ENCODE results near the gene SSC4D. TPM values are rescaled to one million over a fixed set of nuclear protein-coding genes. Genes with fewer than 3 reads are reported as not detected.
"Not testable (repeated sequence)": the region's sequence is repeated elsewhere in the genome, so short reads cannot be mapped to it uniquely, and the experiment has no call there.

The SSC4D gene
- total RNA-seq, 3 donors from 2014 or later: 0.38 to 1.0 (median 0.87) TPM

DNA sequence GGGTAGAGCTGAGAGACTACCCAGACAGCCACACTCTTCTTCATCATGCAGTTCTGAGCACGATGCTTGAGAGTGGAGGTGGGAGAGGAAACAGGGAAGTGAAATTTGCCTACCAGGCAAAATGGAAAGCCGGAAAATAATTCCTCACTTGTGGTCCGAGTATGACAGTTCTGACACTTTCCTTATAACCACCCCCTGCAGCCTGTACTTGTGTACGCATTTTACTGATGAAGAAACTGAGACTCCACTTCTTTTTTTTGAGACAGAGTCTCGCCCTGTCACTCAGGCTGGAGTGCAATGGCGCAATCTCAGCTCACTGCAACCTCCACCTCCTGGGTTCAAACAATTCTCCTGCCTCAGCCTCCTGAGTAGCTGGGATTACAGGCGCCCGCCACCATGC lies 6.4 kb downstream of the SSC4D start:
- H3K4me1 Mint-ChIP-seq (ENCODE audit: low read depth); DNase-seq; H3K4me3 Mint-ChIP-seq; H3K27me3 Mint-ChIP-seq (ENCODE audit: low read depth); ATAC-seq; H3K36me3 Mint-ChIP-seq (ENCODE audit: insufficient read depth); H3K9me3 Mint-ChIP-seq: not testable (repeated sequence)

DNA sequence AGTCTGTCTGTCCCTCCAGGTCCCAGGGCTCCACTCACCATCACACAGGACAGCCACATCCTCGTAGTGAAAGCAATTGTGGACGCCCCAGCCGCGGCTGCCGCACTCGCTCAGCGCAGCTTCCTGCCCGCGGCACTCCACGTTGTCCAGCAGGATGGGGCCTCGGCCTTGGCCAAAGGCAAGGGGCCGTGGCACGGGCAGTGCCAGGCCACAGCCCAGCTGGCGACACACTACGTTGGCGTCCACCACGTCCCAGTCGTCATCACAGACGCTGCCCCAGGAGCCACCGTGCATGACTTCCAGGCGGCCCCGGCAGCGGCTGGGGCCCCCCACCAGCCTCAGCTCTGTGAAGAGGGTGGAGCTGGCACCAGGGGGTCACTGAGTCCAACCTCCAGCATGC lies 9.2 kb downstream of the SSC4D start:
- no peaks in the 10 kb centered on the region for H3K36me3 Mint-ChIP-seq (ENCODE audit: insufficient read depth)
- H3K9me3 Mint-ChIP-seq: no peaks in the 10 kb centered on the region
- H3K27me3 Mint-ChIP-seq (ENCODE audit: low read depth): no peaks in the 10 kb centered on the region
- DNase-seq (no peak), ATAC-seq (no peak)
- H3K4me1 Mint-ChIP-seq (ENCODE audit: low read depth): peaks cover 14% of the 10 kb centered on the region
- no peak overlapping the region for H3K4me3 Mint-ChIP-seq

DNA sequence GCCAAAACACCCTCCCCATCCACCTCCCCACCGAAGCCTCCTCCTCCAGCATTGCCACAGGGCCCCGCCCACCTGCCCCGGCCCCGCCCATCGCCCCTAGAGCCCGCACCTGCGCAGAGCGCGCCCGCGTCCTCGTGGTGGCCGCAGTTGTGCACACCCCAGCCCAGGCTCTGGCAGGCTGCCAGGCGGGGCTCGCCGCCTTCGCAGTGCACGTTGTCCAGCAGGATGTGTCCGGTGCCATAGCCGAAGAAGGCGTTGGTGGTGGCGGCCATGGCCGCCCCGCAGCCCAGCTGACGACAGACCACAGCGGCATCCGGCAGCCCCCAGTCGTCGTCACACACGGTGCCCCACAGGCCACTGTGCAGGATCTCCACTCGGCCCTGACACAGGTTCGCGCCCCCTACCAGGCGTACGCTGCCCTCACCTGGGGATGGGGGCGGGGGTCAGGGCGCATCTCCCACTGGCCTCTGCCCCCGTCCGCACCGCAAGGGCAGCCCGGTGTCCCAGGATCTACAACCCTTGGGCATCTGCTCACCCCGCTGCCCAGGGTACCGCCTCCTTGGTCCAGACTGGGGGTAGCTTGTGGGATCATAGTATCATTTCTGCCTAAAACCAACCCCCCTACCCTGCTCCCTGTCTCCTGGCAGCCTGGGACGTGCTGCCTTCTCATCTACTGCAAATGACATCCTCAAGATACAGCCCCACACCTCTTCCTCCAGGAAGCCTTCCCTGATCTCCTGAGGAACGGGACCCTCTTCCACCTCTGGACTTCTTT lies 11.9 kb downstream of the SSC4D start:
- peak; percentile 83 for DNase-seq
- Mint-ChIP-seq H3K36me3 (ENCODE audit: insufficient read depth) (no peaks in the 10 kb centered on the region), H3K27me3 (ENCODE audit: low read depth) (no peaks in the 10 kb centered on the region), H3K4me3 (peak overlapping the region; percentile 78), H3K4me1 (ENCODE audit: low read depth) (peaks cover 20% of the 10 kb centered on the region), H3K9me3 (no peaks in the 10 kb centered on the region)
- peak; percentile 61 to 64 for ATAC-seq

DNA sequence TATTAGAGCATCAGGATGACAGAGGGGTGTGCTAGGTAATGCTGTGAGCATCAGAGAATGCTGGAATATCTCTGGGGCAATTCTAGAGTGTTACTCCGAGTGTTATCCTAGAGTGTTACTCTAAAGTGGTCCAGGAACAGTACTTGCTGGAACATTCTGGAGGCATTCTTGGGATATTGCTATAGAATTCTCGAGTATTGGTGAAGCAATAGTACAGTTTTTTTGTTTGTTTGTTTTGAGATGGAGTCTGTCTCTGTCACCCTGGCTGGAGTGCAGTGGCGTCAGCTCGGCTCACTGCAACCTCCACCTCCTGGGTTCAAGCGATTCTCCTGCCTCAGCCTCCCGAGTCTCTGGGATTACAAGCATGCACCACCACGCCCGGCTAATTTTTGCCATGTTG lies 12.6 kb downstream of the SSC4D start:
- Mint-ChIP-seq H3K27me3 (ENCODE audit: low read depth) (no peaks in the 10 kb centered on the region), H3K9me3 (no peaks in the 10 kb centered on the region), H3K4me3 (peak overlapping the region; percentile 78), H3K36me3 (ENCODE audit: insufficient read depth) (no peaks in the 10 kb centered on the region), H3K4me1 (ENCODE audit: low read depth) (peaks cover 25% of the 10 kb centered on the region)
- DNase-seq (no peak), ATAC-seq (no peak)

DNA sequence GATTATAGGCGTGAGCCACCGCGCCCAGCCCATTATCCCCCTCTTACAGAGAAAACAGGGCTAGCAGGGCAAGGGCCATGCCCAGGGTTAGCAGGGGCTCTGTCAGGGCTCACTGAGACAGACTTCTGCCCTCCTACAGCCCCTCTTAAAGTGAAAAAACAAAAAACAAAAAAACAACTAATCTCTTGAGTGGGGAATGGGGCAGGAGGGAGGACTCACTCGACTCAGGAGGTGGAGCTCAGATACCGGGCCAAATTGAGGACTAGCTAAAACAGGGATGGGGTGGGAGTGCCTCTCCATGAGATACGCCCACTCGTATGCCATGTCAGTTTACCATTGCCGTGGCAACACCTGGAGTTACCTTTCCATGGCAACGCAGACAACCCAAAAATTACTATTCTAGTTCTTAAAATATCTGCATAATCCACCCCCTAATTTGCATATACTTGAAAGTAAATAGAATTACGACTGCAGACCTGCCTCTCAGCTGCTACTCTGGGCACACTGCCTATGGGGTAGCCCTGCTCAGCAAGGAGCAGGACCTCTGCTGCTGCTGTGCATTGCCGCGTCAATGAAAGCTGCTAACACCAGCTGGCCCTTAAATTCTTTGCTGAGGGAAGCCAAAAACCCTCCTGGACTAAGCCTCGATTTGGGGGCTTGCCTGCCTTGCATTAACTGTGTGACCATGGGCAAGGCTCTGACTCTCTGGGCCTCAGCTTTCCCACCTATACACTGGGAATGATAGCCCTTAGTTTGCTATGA lies 13.4 kb downstream of the SSC4D start:
- Mint-ChIP-seq H3K27me3 (ENCODE audit: low read depth) (no peaks in the 10 kb centered on the region), H3K36me3 (ENCODE audit: insufficient read depth) (no peaks in the 10 kb centered on the region), H3K9me3 (no peaks in the 10 kb centered on the region), H3K4me3 (no peak overlapping the region), H3K4me1 (ENCODE audit: low read depth) (peaks cover 26% of the 10 kb centered on the region)
- ATAC-seq: no peak
- DNase-seq: no peak

- not testable (repeated sequence) for H3K4me3 Mint-ChIP-seq; H3K27me3 Mint-ChIP-seq (ENCODE audit: low read depth)
These were observed 13.9 kb downstream of the SSC4D start for GRCh38 chr7:76395605-76395964.

DNA sequence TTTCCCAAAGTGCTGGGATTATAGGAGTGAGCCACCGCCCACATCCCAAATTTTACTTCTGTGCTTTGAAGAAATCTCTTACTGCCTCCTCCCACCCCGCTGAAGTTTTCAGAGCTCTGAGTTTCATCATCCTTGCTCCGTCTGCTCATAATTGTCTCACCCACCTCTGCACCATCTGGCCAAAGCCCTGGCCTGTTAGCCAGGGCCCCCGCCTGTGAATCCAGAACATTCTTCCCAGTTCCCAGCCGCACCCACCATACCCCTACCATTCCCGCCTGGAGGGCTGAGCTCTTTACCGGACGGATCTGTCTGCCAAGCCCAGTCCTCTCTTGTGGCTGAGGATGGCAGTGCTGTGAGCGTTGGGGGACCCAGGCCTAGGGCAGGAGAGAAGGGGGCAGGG lies 14.5 kb downstream of the SSC4D start:
- Mint-ChIP-seq H3K36me3 (ENCODE audit: insufficient read depth) (no peaks in the 10 kb centered on the region), H3K4me3 (no peak overlapping the region), H3K9me3 (no peaks in the 10 kb centered on the region), H3K27me3 (ENCODE audit: low read depth) (no peaks in the 10 kb centered on the region), H3K4me1 (ENCODE audit: low read depth) (peaks cover 26% of the 10 kb centered on the region)
- DNase-seq: no peak
- no peak for ATAC-seq

More at GRCh38 chr7:76395605-76395964, 13.9 kb downstream of the SSC4D start:
- not testable (repeated sequence) for DNase-seq; H3K36me3 Mint-ChIP-seq (ENCODE audit: insufficient read depth); H3K9me3 Mint-ChIP-seq; ATAC-seq
- peaks cover 26% of the 10 kb centered on the region for H3K4me1 Mint-ChIP-seq (ENCODE audit: low read depth)

DNA sequence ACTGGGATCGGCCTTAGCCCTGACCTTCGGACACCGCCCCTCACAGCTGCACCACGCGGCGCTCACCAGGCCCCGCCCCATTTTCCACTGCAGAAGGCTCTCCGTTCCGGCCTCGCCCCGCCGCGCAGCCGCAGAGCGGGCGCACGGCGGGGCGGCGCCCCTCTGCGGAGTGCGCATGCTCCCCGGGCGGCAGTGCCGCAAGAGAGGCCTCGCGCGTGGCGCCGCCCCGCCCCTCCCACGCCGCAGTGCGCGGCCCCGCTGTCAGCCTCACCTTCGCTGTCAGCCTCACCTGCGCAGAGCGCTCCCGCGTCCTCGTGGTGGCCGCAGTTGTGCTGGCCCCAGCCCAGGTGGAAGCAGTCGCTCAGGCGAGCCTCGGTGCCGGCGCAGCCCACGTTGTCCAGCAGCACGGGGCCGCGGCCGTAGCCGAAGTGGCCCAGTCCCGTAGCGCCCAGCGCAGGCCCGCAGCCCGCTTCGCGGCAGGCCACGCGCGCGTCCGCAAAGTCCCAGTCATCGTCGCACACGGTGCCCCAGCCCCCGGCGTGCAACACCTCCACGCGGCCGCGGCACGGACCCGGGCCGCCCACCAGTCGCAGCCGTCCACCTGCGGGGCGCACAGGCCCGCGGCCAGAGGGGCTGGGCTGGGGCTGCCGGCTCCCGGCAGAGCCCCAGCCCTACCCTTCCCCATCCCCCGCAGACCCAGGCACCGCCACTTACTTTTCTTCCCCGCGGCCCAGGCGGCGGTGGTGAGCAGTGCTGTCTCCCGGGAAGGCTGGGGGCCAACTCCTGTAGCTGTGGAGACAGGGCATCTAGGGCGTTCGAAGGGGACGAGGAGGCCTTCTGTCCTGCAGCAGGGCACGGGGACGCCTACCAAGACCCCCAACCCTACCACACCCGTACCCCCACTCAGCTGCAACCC lies 16.1 kb downstream of the SSC4D start:
- H3K4me1 Mint-ChIP-seq (ENCODE audit: low read depth): peaks cover 24% of the 10 kb centered on the region
- no peaks in the 10 kb centered on the region for H3K27me3 Mint-ChIP-seq (ENCODE audit: low read depth)
- H3K9me3 Mint-ChIP-seq: no peaks in the 10 kb centered on the region
- DNase-seq (peak; percentile 90), ATAC-seq (peak; percentile 82 to 85)
- peak overlapping the region; percentile 85 for H3K4me3 Mint-ChIP-seq
- no peaks in the 10 kb centered on the region for H3K36me3 Mint-ChIP-seq (ENCODE audit: insufficient read depth)

GRCh38 chr7:76392531-76393115 lies 16.9 kb downstream of the SSC4D start:
- DNase-seq (no peak), ATAC-seq (no peak)
- Mint-ChIP-seq H3K9me3 (no peaks in the 10 kb centered on the region), H3K36me3 (ENCODE audit: insufficient read depth) (no peaks in the 10 kb centered on the region), H3K4me3 (peak overlapping the region; percentile 85), H3K4me1 (ENCODE audit: low read depth) (peaks cover 19% of the 10 kb centered on the region), H3K27me3 (ENCODE audit: low read depth) (no peaks in the 10 kb centered on the region)

DNA sequence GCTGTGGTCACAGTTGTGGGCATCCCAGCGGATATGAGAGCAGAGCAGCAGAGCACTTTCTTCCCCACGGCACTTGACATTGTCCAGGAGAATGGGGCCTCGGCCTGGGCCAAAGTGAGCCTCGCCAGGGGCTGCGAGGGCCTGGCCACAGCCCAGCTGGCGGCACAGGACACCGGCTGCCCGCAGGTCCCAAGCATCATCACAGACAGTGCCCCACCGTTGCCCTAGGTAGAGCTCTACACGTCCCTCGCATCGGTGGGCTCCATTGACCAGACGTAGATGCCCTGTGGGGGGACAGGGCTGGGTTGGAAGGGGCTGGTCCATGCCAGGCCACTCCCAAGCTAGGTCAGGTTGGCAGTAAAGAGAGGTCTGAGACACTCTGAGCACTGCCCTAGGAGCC lies 19.4 kb downstream of the SSC4D start:
- no peak for DNase-seq
- H3K4me3 Mint-ChIP-seq: no peak overlapping the region
- peaks cover 12% of the 10 kb centered on the region for H3K4me1 Mint-ChIP-seq (ENCODE audit: low read depth)
- no peaks in the 10 kb centered on the region for H3K36me3 Mint-ChIP-seq (ENCODE audit: insufficient read depth)
- H3K9me3 Mint-ChIP-seq: no peaks in the 10 kb centered on the region
- no peak for ATAC-seq
- no peaks in the 10 kb centered on the region for H3K27me3 Mint-ChIP-seq (ENCODE audit: low read depth)

GRCh38 chr7:76387789-76388188 lies 21.7 kb downstream of the SSC4D start:
- H3K9me3 Mint-ChIP-seq; DNase-seq; H3K27me3 Mint-ChIP-seq (ENCODE audit: low read depth); H3K36me3 Mint-ChIP-seq (ENCODE audit: insufficient read depth); H3K4me1 Mint-ChIP-seq (ENCODE audit: low read depth); ATAC-seq; H3K4me3 Mint-ChIP-seq: not testable (repeated sequence)

GRCh38 chr7:76386691-76387260 lies 22.7 kb downstream of the SSC4D start:
- Mint-ChIP-seq H3K36me3 (ENCODE audit: insufficient read depth) (no peaks in the 10 kb centered on the region), H3K4me1 (ENCODE audit: low read depth) (peaks cover under 1% of the 10 kb centered on the region), H3K27me3 (ENCODE audit: low read depth) (no peaks in the 10 kb centered on the region), H3K9me3 (no peaks in the 10 kb centered on the region), H3K4me3 (no peak overlapping the region)
- DNase-seq: no peak
- no peak for ATAC-seq

DNA sequence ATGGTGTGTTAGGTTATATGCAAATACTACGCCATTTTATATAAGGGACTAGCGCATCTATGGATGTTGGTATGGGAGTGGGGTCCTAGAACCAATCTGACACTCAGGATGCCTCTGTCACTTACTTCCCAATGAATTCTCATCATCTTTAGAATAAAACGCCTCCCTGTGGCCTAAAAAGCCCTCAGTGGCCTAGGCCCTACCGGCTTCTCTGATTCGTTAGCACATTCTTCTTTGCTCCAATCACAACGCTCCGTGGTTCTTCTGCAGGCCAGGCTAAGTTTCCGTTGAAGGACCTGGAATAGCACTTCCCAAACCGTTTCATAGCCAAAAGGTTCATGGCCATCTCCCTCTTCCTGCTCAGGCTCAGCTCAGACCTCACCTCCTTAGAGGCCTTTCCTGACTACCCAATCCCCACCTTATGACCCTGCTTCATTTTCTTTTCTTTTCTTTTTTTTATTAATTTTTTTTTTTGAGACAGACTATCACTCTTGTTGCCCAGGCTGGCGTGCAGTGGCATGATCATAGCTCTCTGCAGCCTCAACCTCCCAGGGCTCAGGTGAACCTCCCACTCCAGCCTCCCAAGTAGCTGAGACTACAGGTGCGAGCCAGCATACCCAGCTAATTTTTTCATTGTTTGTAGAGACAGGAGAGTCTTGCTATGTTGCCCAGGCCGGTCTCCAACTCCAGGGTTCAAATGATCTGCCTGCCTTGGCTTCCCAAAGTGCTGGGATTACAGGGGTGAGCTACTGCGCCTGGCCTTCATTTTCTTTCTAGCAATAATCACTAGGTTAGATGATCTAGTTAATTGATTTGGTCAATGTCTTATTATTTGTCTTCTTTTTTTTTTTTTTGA lies 26.2 kb downstream of the SSC4D start:
- Mint-ChIP-seq H3K36me3 (ENCODE audit: insufficient read depth) (no peaks in the 10 kb centered on the region), H3K9me3 (no peaks in the 10 kb centered on the region), H3K4me1 (ENCODE audit: low read depth) (peaks cover 4% of the 10 kb centered on the region), H3K4me3 (no peak overlapping the region), H3K27me3 (ENCODE audit: low read depth) (no peaks in the 10 kb centered on the region)
- no peak for ATAC-seq
- no peak for DNase-seq

Data from activated T-cell treated with anti-CD3 and anti-CD28 coated beads, Interleukin-2, amount 50 U/mL, for 4 hours (primary cell).